ENCODE data around the gene UPF3A.

The UPF3A gene

GRCh38 chr13:114341003-114341777, 59.8 kb downstream of the UPF3A start:
- TF ChIP-seq REST (IDR thresholded peaks at IDR 0.05; ENCODE audit: low read depth), result no peak
- TF ChIP-seq NFIC (IDR thresholded peaks at IDR 0.05), result no peak
- TF ChIP-seq ZBTB7A (IDR thresholded peaks at IDR 0.05; ENCODE audit: low read depth), result no peak
- TF ChIP-seq CREB1 (IDR thresholded peaks at IDR 0.05; ENCODE audit: low read depth), result no peak
- no peak for TF ChIP-seq FOXM1 (IDR thresholded peaks at IDR 0.05; ENCODE audit: borderline replicate concordance, low read depth)
- no peak for TF ChIP-seq RAD21 (IDR thresholded peaks at IDR 0.05; ENCODE audit: low read depth)
- no peak for TF ChIP-seq USF1 (IDR thresholded peaks at IDR 0.05)
- no peak for TF ChIP-seq EGR1 (IDR thresholded peaks at IDR 0.05)
- TF ChIP-seq YY1 (IDR thresholded peaks at IDR 0.05; ENCODE audit: low read depth), result no peak
- TF ChIP-seq TEAD4 (IDR thresholded peaks at IDR 0.05), result no peak
- TF ChIP-seq, protein P1, sequence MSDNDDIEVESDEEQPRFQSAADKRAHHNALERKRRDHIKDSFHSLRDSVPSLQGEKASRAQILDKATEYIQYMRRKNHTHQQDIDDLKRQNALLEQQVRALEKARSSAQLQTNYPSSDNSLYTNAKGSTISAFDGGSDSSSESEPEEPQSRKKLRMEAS (IDR thresholded peaks at IDR 0.05), result no peak
- TF ChIP-seq TCF12 (IDR thresholded peaks at IDR 0.05; ENCODE audit: low read depth), result no peak
- TF ChIP-seq TAF1 (IDR thresholded peaks at IDR 0.05; ENCODE audit: low read depth), result no peak

DNA sequence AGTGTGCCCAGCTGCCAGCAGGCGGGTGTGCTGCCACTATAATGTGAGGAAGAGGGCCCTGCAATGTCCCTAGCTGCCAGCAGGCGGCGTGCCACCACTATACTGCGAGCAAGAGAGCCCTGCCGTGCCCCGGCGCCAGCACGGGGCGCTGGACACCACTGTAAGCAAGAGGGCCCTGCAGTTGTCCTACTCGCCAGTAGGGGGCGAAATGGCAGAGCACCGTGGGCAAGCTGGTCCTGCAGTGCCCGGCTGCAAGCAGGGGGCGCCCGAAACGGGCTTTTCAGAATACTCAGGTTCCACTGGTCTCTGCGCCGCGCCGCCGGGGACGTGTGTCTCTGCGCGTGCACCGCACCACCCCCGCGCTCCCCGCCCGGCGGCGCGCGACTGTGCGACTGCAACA, 71.4 kb downstream of the UPF3A start:
- peak; percentile 13; the same call in 1 of the 2 replicates for TF ChIP-seq RAD21 (IDR thresholded peaks at IDR 0.05; ENCODE audit: low read depth)
